HG02759 (cell line): ENCODE data around the gene PNMA1.

Source experiments
- ATAC-seq: cut with Tn5 transposase; IDR thresholded peaks from one replicate; pipeline ENCODE4 v1.9.1; 2021; ENCODE audit warnings: mild to moderate bottlenecking, moderate library complexity; ENCODE audit not compliant: unreplicated experiment

PNMA1 gene

DNA sequence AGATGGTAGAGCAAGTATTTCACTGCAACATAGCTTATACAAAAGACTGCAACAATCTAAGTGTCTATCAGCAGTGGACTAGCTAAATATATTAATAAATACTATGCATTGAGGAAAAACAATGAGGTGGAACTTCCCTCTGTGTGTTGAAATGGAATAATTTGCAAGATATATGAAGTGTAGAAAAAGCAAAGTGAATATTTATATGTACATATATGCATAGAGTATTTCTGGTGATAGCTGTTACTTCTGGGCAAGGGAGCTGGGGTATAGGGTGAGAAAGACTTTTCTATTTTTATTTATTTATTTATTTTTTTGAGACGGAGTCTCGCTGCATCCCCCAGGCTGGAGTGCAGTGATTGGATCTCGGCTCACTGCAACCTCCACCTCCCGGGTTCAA, 35.5 kb downstream of the PNMA1 start:
- ATAC-seq, result no peak

DNA sequence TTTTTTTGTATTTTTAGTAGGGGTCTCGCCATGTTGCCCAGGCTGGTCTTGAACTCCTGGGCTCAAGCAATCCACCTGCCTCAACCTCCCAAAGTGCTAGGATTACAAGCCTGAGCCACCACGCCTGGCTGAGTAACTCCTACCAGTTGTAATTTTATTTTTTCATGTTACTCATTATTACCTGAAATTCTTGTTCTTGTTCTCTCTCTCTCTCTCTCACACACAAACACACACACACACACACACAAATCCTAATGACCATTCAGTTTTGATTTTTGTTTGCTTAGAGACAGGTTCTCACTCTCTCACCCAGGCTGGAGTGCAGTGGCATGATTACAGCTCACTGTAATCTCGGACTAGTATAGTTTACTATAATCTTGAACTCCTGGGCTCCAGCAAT, 39.2 kb downstream of the PNMA1 start:
- no peak for ATAC-seq

DNA sequence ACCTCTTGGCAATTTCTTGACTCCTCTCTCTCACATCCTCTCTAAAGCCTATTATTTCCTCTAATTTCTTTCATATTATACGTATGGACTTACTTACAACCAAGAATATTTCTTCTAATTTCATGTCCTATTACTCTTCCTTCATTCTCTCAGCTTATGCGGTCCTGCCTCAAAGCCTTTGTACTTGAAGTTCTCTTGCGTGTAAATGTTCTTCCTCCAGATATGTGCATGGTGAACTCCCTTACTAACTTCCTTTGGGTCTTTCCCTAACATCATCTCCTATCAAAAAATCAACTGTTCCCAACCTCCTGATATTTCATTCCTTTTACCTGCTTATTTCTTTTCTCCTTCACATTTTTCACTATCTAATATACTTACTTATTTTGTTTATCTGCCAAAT, 46.3 kb downstream of the PNMA1 start:
- no peak for ATAC-seq

DNA sequence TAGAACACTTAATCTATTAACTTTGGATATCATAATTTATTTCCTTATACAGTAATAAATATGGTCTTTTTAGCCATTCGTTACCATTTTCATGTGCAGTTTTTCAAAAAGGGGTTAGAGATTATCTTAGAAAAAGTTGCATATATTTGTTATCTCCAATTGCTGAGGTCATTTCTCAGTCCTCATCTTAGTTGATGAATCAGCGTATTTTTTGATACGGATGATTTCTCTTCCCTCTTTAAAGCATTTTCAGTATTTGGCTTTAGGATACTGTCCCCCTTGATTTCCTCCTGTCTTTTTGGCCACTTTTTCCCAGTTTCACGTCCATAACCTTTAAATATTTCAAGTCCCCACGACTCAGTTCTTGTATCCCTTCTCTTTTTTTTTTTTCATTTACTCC, 47.6 kb downstream of the PNMA1 start:
- no peak for ATAC-seq

DNA sequence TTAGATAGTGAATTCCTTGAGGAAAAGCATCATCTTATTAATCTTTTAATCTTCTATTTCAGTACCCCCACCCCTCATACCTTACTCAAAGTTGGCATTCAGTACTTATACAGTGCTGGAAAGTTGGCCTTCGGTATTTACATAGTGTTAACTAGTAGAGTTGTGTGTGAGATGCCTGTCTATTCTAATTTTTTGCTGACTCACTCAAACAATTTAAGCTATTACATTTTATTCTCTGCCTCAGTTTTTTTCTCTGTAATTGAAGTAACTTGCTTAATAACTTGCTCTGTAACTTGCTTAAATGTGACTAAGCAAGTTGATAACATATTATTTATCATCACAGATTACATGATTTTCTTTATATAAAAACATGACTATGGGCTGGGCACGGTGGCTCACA, 49.1 kb downstream of the PNMA1 start:
- ATAC-seq, result no peak

DNA sequence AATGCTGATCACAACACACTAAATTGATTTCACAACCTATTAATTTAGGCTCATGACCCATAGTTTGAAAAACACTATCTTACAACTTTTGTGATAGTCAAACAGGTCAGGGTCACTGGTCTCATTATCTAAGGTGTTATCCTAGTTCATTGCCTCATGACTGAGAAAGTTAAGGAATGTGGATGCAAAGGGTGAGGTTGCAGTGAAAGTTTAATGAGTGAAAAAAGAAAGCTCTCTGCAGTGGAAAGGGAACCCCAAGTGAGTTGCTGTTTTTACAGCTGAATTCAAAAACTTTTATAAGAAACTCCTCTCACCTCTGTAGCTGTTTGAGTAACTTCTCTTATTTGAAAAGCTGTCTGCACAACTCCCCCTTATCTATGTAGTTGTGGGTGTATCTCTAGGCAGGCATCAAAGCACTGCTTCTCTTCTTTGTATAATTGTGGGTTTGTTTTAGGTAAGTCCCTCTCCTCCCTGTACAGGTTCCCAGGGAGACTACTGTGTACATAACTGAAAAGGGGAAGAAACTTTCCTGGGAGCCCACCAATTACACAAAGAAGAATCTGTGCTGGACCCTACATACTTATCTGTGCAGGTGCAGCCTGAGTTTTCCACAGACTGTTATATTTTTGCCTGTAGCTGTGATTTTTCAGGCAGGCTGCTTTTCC, 50.5 kb downstream of the PNMA1 start:
- ATAC-seq, result no peak

DNA sequence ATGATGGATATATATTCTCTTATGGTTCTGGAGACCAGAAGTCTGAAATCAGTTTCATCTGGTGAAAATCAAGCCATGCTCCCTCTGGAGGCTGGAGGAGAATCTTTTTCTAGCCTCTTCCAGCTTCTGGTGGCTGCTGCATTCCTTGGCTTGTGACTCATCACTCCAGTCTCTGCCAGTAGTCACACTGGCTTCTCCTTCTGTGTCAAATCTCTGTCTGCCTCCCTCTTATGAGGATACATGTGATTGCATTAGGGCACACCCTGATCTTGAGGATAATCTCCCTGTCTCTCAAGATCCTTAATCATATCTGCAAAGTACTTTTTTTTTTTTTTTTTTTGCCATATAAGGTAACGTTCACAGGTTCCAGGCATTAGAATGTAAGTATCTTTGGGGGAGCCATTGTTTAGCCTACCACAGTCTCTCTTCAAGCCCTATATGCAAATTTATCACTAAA, 51.7 kb downstream of the PNMA1 start:
- no peak for ATAC-seq

DNA sequence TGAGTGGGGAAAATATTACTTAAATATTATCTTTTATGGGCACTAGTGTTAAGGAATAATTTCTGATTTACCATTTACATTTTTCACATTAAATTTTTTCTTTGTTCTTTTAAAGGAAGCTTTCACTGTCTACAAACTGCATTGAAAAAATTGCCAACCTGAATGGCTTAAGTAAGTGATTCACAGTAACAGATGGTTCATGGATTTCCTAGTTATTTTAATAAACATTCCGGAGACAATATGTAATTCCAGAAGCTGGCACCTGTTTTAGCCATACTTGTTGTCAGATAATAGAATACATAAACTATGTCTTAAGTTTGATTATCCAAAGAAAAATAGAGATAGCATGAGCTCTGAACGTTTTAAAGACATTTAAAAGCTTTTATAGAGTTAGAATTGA, 52.3 kb downstream of the PNMA1 start:
- ATAC-seq, result no peak
